Transverse colon (tissue), 4 donors: ENCODE data around the gene BABAM1. TPM values are rescaled to one million over a fixed set of nuclear protein-coding genes. Genes with fewer than 3 reads are reported as not detected.
A peak's percentile ranks its signal among the peaks of the same experiment; 100 is the strongest.

Source experiments
- DNase-seq: peaks from one replicate; pipeline ENCODE4 v3.0.0-alpha.2; 2019
- H3K27ac ChIP-seq, 4 donors: fragments of 200-600 bp; sonication (generic); 2 replicates each; pipeline ENCODE4 v1.5.1; 2016 to 2018; ENCODE audit warnings: inconsistent platforms in 4 of 4
- H3K27me3 ChIP-seq: fragments of 200-600 bp; sonication (generic); 2 replicates; pipeline ENCODE4 v1.5.1; 2017; ENCODE audit warnings: inconsistent platforms
- H3K36me3 ChIP-seq, 4 donors: fragments of 200-600 bp; sonication (generic); 2 replicates each; pipeline ENCODE4 v1.5.1; 2017 to 2019; ENCODE audit warnings: inconsistent platforms in 4 of 4
- H3K4me1 ChIP-seq, 4 donors: fragments of 200-600 bp; sonication (generic); 2 replicates each; pipeline ENCODE4 v1.5.1; 2017 to 2020; ENCODE audit warnings: inconsistent platforms in 4 of 4
- H3K4me3 ChIP-seq, 4 donors: fragments of 200-600 bp; sonication (generic); 1 replicate in 1 of 4; 2 replicates in 3 of 4; pipeline versions ENCODE4 v1.5.1 to v1.6.1; 2017 to 2019; ENCODE audit warnings: inconsistent platforms in 4 of 4
- H3K9me3 ChIP-seq, 2 donors: fragments of 200-600 bp; sonication (generic); 2 replicates each; pipeline ENCODE4 v1.5.1; 2017 to 2019; ENCODE audit warnings: inconsistent platforms in 2 of 2
- CTCF ChIP-seq, 5 experiments: fragments of 200-600 bp in 3 of 5; fragments of 450-650 bp in 2 of 5; sonication (generic) in 3 of 5; IDR thresholded peaks; 1 replicate in 2 of 5; 2 replicates in 3 of 5; pipeline ENCODE4 v1.5.1; 2016 to 2017; ENCODE audit warnings: antibody characterized with exemption in 5 of 5, inconsistent platforms in 3 of 5, mild to moderate bottlenecking in 2 of 5, moderate library complexity in 1 of 5
- EP300 ChIP-seq: sonication (generic); formaldehyde crosslinking; IDR thresholded peaks from one replicate; pipeline ENCODE4 v1.6.1; 2017; ENCODE audit warnings: antibody characterized with exemption, low read depth
- POLR2A ChIP-seq: fragments of 450-650 bp; IDR thresholded peaks from one replicate; pipeline ENCODE4 v1.6.1; 2016; ENCODE audit warnings: antibody characterized with exemption, mild to moderate bottlenecking, moderate library complexity
- POLR2AphosphoS5 ChIP-seq, 3 donors: sonication (generic); formaldehyde crosslinking; IDR thresholded peaks; one replicate each; pipeline ENCODE4 v1.6.1; 2016; ENCODE audit warnings: antibody characterized with exemption in 3 of 3
- WGBS, 2 donors: methylation state at CpG; one replicate each; pipeline ENCODE4 v1.1.5; 2018; ENCODE audit warnings: low coverage in 1 of 2; 5-methylcytosine and 5-hydroxymethylcytosine counted together
- in situ Hi-C, 4 donors: fragments of 200-750 bp; cut with MboI; loops; one replicate each; pipeline versions ENCODE4 v1.15.0 to v1.15.1; 2017; ENCODE audit warnings: low sequenced_read_pairs in 3 of 4, low pct_ligation_motif_present in 1 of 4, low pct_unique_long_range_greater_than_20kb in 1 of 4
- intact Hi-C: fragments of 100-400 bp; cut with DNase I; formaldehyde crosslinking; loops from one replicate; pipeline ENCODE4 v1.15.1; 2023; ENCODE audit warnings: low total_unique reads
- total RNA-seq, 4 donors: library from RNA; depleted of rRNA; stranded (reverse); fragments of >200 nt; gene quantifications; one replicate each; pipeline ENCODE4 v1.1.0, GENCODE V29; 2016

The BABAM1 gene
- total RNA-seq, 4 donors from 2014 or later: 56.2 to 364 (median 80.2) TPM

- no peak for DNase-seq
- H3K4me3 ChIP-seq: no peak overlapping the region
- H3K36me3 ChIP-seq: peaks cover 0 to 19% (median 8%) of the 10 kb centered on the region in 4 donors
- no peaks in the 10 kb centered on the region for H3K9me3 ChIP-seq
- in situ Hi-C loops (no loop called here), intact Hi-C loops (no loop called here)
- peaks cover 4 to 13% (median 7%) of the 10 kb centered on the region in 4 donors for H3K4me1 ChIP-seq
- H3K27me3 ChIP-seq: no peaks in the 10 kb centered on the region
- no peak for TF ChIP-seq POLR2AphosphoS5 (IDR thresholded peaks at IDR 0.05)
- TF ChIP-seq POLR2A: no peak
- WGBS, 2 donors: 78 to 87% methylated on average over 4 to 9 of the region's 10 CpGs
- no peak overlapping the region for H3K27ac ChIP-seq
These were observed 55.6 kb downstream of the BABAM1 start for GRCh38 chr19:17322854-17323253.

- Histone ChIP-seq H3K4me3 (no peak overlapping the region), H3K27ac (peak overlapping the region in 1 of 4 donors; percentile 21), H3K36me3 (peaks cover 0 to 19% (median 8%) of the 10 kb centered on the region in 4 donors), H3K4me1 (peaks cover 4 to 16% (median 11%) of the 10 kb centered on the region in 4 donors), H3K9me3 (no peaks in the 10 kb centered on the region), H3K27me3 (no peaks in the 10 kb centered on the region)
- TF ChIP-seq EP300 (no peak), POLR2A (no peak), CTCF (IDR thresholded peaks at IDR 0.05) (no peak), POLR2AphosphoS5 (IDR thresholded peaks at IDR 0.05) (no peak)
- intact Hi-C loops: no loop called here
- in situ Hi-C loops: no loop called here
- WGBS, 2 donors: 55% methylated on average over 13 of the region's 56 CpGs; no CpG with 5 or more reads in 1 of the 2 donors
- no peak for DNase-seq
These were observed 56.2 kb downstream of the BABAM1 start for GRCh38 chr19:17323300-17323963.

- H3K9me3 ChIP-seq: no peaks in the 10 kb centered on the region
- H3K27me3 ChIP-seq: peaks cover 3% of the 10 kb centered on the region
- H3K27ac ChIP-seq: peak overlapping the region in 1 of 4 donors; percentile 21
- WGBS, 2 donors: 40% methylated on average over 2 of the region's 7 CpGs; no CpG with 5 or more reads in 1 of the 2 donors
- peaks cover 0 to 19% (median 8%) of the 10 kb centered on the region in 4 donors for H3K36me3 ChIP-seq
- TF ChIP-seq POLR2A (no peak), POLR2AphosphoS5 (IDR thresholded peaks at IDR 0.05) (no peak), CTCF (IDR thresholded peaks at IDR 0.05) (no peak), EP300 (no peak)
- H3K4me1 ChIP-seq: peaks cover 7 to 22% (median 16%) of the 10 kb centered on the region in 4 donors
- DNase-seq: no peak
- H3K4me3 ChIP-seq: no peak overlapping the region
- in situ Hi-C loops (no loop called here), intact Hi-C loops (no loop called here)
These were observed 56.7 kb downstream of the BABAM1 start for GRCh38 chr19:17323964-17324332.

GRCh38 chr19:17324357-17325114 is 57.3 kb downstream of the BABAM1 start:
- WGBS, 2 donors: 91% methylated on average over 27 of the region's 28 CpGs; no CpG with 5 or more reads in 1 of the 2 donors
- H3K4me1 ChIP-seq: peaks cover 13 to 27% (median 22%) of the 10 kb centered on the region in 4 donors
- no peak overlapping the region for H3K27ac ChIP-seq
- no peaks in the 10 kb centered on the region for H3K9me3 ChIP-seq
- TF ChIP-seq POLR2A (no peak), POLR2AphosphoS5 (IDR thresholded peaks at IDR 0.05) (no peak), CTCF (IDR thresholded peaks at IDR 0.05) (no peak), EP300 (no peak)
- H3K27me3 ChIP-seq: peaks cover 9% of the 10 kb centered on the region
- intact Hi-C loops: no loop called here
- DNase-seq: no peak
- no peak overlapping the region for H3K4me3 ChIP-seq
- H3K36me3 ChIP-seq: peaks cover 0 to 13% (median 5%) of the 10 kb centered on the region in 4 donors
- in situ Hi-C loops: no loop called here
